GM08714 (cell line): ENCODE results near the gene CACNA1G.

Experiments
- H3K4me3 ChIP-seq: fragments of 200-500 bp; sonication (Bioruptor generic); 2 replicates; pipeline ENCODE4 v1.5.1; 2014; ENCODE audit warnings: mild to moderate bottlenecking, low read length, inconsistent platforms
- ZNF274 ChIP-seq: IDR thresholded peaks from 2 replicates; pipeline ENCODE4 v1.6.1; 2012; ENCODE audit warnings: mild to moderate bottlenecking, low read depth, low read length

CACNA1G gene

GRCh38 chr17:50661348-50661747, 100.8 kb downstream of the CACNA1G start:
- no peak overlapping the region for H3K4me3 ChIP-seq
- TF ChIP-seq ZNF274 = no peak

DNA sequence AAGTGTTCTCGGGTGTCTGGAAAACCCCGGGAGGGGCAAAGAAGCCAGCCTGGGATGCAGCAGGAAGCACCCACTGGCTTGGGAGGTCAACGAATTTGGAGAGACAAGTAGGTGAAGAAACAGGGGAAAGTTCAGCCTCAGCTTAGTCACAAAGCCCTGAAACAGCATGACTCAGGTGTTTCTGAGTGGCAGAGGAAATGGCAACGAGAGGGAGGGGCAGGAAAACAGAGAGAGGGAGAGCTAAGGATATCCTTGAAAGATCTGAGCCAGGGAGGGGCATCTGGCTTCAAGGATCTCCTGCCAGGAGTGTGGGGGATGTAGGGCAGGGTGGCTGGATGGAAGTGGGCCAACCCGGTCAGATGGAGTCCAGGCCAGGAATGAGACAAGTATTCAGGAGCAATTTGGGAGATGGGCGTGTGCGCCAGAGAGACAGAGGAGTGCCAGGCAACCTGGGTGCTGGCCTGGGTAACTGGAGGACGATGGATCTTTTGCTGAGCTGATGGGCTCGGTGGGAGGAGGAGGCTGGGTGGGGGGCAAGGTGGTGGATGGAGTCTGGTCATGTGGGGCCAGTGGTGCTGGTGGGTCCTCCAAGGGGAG, 101.4 kb downstream of the CACNA1G start:
- H3K4me3 ChIP-seq = no peak overlapping the region
- TF ChIP-seq ZNF274 = no peak

DNA sequence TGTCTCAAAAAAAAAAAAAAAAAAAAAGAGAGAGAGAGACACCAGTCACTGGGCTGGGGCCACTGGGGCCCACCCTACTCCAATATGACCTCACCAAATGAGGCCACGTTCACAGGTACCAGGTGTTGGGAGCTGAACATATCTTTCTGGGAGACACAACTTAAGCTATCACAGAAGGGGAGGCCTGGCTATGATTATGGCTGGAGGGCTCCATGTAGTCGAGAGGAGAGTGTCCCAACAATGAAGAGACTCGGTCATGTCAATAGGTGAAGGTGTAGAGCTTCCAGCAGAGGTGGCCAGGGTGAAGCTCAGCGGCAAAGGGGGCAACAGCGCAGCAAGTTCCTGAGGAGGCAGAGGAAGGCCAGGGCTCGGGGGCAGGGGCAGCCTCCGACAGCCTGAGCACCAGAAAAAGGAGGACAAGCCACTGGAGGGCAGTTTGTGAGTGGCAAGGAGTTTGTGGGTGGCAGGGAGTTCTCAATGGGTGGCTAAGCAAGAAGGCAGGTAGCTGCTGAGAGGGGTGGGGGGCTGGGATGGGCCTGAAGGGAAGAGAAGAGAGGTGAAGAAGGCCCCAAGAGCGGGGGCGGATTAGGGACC, 102.2 kb downstream of the CACNA1G start:
- no peak overlapping the region for H3K4me3 ChIP-seq
- TF ChIP-seq ZNF274 = no peak

DNA sequence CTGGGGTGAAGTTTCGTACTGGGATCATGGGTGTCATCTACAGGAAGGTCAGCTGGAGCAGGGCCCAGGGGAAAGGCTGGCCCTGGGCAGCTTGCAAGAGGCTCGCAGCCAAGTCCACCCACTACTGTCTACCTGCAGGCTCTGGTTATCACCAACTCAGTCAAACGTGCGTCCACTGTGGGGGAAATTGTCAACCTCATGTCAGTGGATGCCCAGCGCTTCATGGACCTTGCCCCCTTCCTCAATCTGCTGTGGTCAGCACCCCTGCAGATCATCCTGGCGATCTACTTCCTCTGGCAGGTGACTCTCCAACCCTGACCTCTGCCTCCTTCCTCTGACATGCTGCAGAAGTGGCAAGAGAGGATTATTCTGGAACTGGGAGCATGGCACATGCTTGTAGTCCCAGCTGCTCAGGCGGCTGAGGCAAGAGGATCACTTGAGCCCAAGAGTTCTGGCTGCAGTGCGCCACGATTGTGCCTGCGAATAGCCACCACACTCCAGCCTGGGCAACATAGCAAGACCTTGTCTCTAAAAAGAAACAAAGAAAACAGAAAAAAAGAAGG, 103.4 kb downstream of the CACNA1G start:
- H3K4me3 ChIP-seq = no peak overlapping the region
- no peak for TF ChIP-seq ZNF274

GRCh38 chr17:50664788-50665458, 104.4 kb downstream of the CACNA1G start:
- TF ChIP-seq ZNF274 = no peak
- no peak overlapping the region for H3K4me3 ChIP-seq

GRCh38 chr17:50665838-50666237, 105.3 kb downstream of the CACNA1G start:
- no peak overlapping the region for H3K4me3 ChIP-seq
- no peak for TF ChIP-seq ZNF274

- no peak overlapping the region for H3K4me3 ChIP-seq
- no peak for TF ChIP-seq ZNF274
These were observed 105.8 kb downstream of the CACNA1G start for GRCh38 chr17:50666316-50666715.

GRCh38 chr17:50667259-50668024, 106.9 kb downstream of the CACNA1G start:
- TF ChIP-seq ZNF274 = no peak
- H3K4me3 ChIP-seq = no peak overlapping the region

- TF ChIP-seq ZNF274 = no peak
- no peak overlapping the region for H3K4me3 ChIP-seq
These were observed 107.7 kb downstream of the CACNA1G start for GRCh38 chr17:50668025-50668837.

DNA sequence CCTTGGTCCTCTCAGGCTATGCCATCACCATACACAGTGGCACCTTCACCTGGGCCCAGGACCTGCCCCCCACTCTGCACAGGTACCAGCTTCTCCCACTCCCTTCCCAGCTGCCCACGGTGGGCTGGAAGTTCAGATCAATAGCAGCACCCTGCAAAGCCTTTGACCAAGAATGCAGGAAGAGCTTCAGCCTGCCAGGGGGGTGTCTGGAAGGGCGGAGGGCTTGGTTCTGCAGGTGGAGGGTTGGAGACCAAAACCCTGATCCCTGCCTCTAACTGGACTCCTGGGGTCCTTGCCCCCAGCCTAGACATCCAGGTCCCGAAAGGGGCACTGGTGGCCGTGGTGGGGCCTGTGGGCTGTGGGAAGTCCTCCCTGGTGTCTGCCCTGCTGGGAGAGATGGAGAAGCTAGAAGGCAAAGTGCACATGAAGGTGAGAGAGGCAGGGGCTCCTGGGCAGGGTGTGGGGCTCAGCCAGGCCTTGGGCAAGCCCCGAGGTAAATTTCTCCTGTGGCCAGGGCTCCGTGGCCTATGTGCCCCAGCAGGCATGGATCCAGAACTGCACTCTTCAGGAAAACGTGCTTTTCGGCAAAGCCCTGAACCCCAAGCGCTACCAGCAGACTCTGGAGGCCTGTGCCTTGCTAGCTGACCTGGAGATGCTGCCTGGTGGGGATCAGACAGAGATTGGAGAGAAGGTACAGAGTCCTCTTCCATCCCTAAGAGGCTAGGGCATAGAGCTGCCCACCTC, 108.5 kb downstream of the CACNA1G start:
- no peak for TF ChIP-seq ZNF274
- no peak overlapping the region for H3K4me3 ChIP-seq

- TF ChIP-seq ZNF274 = no peak
- H3K4me3 ChIP-seq = no peak overlapping the region
These were observed 111.6 kb downstream of the CACNA1G start for GRCh38 chr17:50672071-50672470.

GRCh38 chr17:50672831-50673551, 112.5 kb downstream of the CACNA1G start:
- no peak overlapping the region for H3K4me3 ChIP-seq
- TF ChIP-seq ZNF274 = no peak
